ENCODE results near the gene PLSCR4.

Gene PLSCR4

DNA sequence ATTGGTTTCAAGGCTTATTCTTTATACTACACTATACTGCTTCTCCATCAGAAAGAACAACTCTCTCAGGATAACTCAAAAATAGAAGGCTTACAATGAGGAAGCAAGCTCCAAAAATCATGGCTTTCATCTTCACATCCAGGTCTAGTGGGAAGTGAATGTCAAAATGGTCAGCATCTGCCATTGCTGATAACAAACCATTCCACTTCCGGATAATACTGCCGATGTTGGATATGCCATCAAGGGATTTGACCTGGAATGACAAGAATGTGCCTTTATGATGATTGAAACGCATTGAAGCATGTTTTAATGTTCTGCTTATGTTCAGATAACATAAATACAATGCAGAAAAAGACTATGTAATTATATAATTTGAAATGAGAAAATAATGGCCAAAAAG, 55.9 kb downstream of the PLSCR4 start:
- no peak for DNase-seq (ENCODE audit: low read depth, low spot score)

DNA sequence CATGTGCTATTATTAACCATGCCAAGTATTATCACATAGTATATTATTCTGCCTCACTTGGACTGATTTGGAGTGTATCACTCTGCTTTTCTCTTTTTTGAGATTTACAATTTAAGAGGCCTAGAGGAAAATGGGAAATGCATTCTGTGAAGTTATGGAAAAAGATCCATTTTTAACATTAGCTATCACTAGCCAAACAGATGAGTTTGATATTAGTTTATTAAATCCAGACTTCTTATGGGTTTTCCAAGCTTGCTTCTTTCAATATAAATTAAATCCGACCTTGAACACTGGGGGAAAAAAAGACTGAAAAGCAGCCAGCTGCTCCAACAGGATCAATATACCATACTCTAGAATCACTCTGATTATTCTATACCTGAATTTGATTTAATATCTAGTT, 59.9 kb downstream of the PLSCR4 start:
- DNase-seq (ENCODE audit: low read depth, low spot score) = no peak

DNA sequence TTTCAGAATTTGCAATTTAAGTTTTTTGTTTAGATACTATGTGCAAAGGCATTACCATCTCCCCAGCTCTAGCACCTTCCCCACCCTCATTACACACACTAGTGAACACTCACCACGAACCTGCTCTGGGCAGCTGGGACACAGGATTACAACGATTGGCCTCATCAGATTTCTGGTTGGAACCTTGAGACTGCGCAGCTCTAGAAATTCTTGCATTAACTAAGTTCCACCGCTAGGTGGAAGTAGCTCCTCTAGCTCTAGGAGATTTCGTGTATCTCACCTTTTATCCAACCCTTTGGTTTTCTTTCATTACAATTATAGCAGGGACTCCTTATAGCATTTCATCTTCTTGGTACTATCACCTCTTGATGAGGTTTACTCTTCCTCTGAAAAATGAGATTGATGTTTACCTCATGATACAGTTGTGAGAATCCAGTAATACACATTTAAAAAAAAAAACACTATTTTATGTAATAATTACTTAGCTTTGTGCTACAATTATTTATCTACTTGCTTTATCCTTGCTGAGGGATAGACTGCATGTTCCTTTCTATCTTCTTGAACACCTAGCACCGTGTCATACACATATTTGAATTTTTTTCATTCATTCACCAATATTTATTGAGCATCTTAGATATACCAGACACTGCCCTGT, 61.3 kb downstream of the PLSCR4 start:
- no peak for DNase-seq (ENCODE audit: low read depth, low spot score)

DNA sequence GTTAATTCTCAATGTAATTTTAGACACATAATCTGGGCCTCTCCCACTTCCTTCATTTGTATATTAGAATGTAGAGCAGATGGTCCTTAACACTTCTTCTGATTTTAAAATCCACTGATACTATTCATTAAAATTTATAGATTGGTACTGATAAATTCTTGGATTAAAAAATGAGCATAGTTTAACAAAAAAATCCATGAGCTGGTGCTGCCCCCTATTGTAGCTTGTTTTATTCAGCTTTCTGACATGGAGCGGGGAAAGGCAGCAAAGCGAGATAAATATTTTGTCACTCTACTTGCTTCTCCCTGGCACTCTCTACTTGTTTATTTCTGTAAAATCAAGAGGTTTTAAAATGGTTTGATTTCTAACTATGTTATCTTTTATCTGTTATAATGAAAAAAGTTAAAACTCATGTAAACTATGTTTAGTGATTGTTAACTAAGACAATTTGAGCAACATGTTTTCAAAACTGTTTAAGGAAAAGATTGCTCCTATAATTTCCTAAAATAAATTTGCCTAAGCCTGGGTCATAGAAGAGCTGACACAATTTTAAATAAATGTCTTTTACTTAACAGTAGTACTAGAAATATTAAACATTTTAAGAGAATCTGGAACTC, 63.5 kb downstream of the PLSCR4 start:
- DNase-seq (ENCODE audit: low read depth, low spot score) = no peak

- no peak for DNase-seq (ENCODE audit: low read depth, low spot score)
These were observed 66.5 kb downstream of the PLSCR4 start for GRCh38 chr3:146184241-146185015.

DNA sequence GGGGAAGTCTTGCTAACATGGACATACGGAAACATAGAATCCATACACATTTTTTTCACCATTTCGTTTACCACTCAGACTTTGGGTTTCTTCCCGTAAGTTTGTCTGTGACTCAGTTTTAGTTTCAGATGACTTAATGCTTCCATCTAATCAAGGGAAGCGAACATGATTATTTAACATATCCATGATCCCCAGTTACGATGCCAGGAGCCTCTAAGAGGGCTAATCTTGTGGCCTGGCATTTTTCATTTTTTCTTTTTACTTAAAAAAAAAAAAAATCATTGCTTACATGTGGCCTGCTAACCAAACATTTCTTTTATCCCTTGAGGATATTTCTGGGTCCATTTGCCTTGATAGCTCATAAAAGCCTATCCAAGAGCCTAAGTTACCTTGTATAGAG, 69.7 kb downstream of the PLSCR4 start:
- no peak for DNase-seq (ENCODE audit: low read depth, low spot score)

GRCh38 chr3:146180376-146180775, 70.5 kb downstream of the PLSCR4 start:
- DNase-seq (ENCODE audit: low read depth, low spot score) = no peak

DNA sequence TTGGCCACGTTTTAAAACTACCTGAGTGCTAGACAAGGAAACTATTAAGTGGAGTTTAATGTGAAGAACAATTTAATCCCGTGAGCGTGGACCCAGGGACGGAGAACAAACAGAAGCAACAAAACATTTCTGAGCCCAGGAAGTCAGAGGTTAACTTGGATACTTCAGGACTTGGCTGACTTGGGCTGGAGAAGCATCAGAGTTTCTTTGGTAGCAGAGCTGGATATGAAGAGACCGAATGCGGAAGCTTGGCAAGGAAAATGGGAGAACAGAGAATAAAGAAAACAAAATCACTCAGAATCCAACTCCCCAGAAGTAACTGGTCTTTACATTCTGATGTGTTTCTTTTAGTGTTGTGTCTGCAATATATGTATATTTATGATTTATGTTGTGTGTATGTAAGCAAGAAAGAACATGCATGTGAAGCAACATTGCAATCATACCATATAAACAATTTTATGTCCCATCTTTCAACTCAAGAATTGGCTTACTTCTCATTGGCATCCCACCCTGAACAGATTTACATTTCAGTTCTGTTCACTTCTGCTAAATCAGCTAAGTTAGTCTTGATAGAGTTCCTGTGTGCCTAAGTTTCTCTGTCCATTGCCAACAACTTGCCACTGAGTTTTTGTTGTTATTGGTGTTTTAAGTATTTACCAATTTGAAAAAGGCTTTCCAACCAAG, 72.8 kb downstream of the PLSCR4 start:
- DNase-seq (ENCODE audit: low read depth, low spot score) = no peak

DNA sequence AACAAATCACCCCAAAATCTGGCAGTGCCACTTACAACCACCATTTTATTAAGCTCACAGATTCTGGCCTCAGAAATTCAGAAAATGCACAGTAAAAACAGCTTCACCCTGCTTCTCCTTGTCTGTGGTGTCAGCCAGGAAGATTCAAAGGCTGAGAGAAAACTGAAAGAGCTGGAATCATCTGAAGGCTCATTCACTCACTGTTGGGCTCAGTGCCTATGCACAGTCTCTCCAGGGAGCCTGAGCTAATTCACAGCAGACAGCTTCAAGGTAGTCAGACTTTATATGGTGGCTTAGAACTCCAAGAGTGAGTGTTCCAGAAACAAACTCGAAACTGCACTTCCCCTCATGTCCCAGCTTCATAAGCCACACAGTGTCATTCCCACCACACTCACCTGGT, 73.4 kb downstream of the PLSCR4 start:
- no peak for DNase-seq (ENCODE audit: low read depth, low spot score)

DNA sequence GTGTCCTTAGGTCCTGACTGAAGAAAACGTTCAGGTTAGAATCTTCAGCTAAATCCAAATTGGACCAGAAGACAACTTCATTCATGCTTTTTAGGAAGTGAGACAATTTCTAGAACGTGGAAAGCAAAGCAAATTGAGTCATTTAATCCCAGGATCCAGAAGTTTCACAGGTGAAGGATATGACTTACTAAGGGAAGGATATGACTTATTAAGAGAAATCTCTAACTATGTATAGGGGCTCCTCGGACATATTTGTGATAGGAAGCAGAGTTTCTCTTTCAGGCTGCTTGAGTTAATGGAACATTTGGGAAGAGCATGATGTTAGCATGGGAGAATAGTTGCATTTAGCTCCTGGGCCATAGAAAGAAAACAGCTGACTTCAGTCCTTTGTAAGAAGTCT, 73.8 kb downstream of the PLSCR4 start:
- no peak for DNase-seq (ENCODE audit: low read depth, low spot score)

- no peak for DNase-seq (ENCODE audit: low read depth, low spot score)
These were observed 78.3 kb downstream of the PLSCR4 start for GRCh38 chr3:146172586-146172985.

DNA sequence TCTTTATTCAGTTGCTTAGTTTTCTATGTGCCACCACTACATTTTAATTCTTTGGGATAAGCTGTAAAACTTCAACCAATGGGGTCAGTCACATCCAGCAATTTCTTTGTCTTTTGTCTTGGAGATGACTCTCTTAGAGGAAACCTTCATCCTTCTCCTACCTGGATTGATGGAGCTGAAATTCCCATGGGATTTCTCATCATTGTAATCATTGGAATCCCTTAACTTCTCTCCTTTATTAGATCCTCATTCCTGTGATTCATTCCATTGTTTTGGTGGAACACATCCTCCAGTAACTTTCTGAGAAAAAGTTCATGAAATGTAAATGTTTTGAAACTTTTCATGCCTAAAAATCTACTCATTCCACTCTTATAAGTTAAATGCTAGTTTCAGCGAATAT, 80.3 kb downstream of the PLSCR4 start:
- no peak for DNase-seq (ENCODE audit: low read depth, low spot score)

GRCh38 chr3:146169891-146170290, 81.0 kb downstream of the PLSCR4 start:
- DNase-seq (ENCODE audit: low read depth, low spot score) = no peak

DNA sequence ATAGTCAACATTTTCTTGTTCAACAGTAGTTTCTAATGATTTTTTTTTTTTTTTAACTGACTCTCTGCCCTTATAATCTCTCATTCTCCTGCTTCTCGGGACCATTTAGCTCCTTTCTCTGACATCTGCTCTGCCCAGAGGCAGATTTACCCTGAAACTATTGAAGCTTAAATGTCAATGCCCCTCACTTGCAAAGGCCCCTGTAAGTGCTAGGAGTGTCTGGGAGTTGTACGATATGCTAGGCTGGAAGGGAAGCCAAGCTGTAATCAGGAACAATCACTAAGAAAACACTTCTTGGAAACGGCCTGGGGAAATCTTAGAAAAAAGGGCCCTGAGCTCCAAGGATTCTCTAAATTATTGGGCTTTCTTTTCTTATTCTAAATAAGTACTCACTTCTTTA, 84.1 kb downstream of the PLSCR4 start:
- no peak for DNase-seq (ENCODE audit: low read depth, low spot score)

DNA sequence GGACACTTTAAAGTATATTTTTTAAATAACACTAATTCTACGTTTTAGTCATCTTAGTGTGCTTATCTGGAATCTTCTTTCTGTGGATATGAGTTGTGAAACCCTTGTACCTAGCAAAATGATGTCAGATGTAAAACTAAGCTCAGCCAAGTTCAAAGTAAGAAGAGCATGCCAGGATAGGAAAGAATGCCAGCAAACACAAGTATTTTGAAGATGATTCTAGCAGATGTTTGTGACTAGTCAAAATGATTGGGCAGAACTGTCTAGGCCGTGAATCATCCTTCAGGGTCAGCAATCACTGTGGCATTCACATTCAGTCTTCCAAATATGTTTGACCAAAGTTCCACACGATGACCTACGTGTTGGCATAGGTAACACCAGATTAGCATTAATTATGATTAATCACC, 84.5 kb downstream of the PLSCR4 start:
- no peak for DNase-seq (ENCODE audit: low read depth, low spot score)

- DNase-seq (ENCODE audit: low read depth, low spot score) = no peak
These were observed 85.0 kb downstream of the PLSCR4 start for GRCh38 chr3:146165877-146166276.

- DNase-seq (ENCODE audit: low read depth, low spot score) = no peak
These were observed 85.7 kb downstream of the PLSCR4 start for GRCh38 chr3:146164971-146165769.

GRCh38 chr3:146164506-146164905, 86.4 kb downstream of the PLSCR4 start:
- no peak for DNase-seq (ENCODE audit: low read depth, low spot score)

- no peak for DNase-seq (ENCODE audit: low read depth, low spot score)
These were observed 86.8 kb downstream of the PLSCR4 start for GRCh38 chr3:146164071-146164470.

DNA sequence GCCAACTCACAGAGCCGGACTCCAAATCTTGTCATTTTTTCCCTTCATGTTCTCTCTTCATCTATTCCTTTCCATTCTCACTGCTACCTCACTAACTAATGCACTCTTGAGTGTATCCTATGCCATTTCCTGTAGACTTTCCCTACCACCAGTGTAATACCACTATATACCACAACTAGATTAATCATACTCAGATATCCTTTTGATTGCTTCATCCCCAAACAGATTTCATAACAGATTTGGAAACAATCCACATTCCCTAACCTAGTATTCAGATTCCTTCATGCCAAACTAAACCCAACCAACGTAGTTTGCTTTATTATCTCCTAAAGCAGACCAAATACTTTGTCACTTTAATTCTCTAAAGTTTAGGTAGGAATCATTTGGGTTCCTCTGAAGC, 87.3 kb downstream of the PLSCR4 start:
- DNase-seq (ENCODE audit: low read depth, low spot score) = no peak

GRCh38 chr3:146162561-146162960, 88.3 kb downstream of the PLSCR4 start:
- no peak for DNase-seq (ENCODE audit: low read depth, low spot score)

GRCh38 chr3:146161663-146162002, 89.3 kb downstream of the PLSCR4 start:
- no peak for DNase-seq (ENCODE audit: low read depth, low spot score)
